ENCODE data around the gene EZR. TPM values are rescaled to one million over a fixed set of nuclear protein-coding genes. Genes with fewer than 3 reads are reported as not detected.
A peak's percentile ranks its signal among the peaks of the same experiment; 100 is the strongest.

Gene EZR
- total and polyA plus RNA-seq, 2 donors (not counting 1 experiment from before 2014, with no cell fraction given): 227 to 945 TPM

DNA sequence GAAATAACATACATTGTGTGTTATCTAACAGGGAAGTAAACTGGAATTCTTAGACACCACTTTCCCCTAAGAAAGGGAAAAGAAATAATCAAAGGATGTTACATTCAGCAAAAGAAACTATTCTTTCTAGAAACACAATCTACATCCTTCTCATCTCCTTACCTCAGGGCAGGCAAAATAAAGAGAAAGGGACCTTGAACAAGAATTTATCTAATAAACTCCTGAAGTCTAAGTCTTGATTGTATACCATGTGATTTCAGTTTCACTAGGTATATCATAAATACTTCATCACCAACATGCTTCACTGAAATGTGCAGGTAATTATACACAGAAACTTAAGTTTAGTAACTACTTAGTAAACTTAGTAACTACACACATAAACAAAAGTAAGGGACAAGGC lies 15.0 kb downstream of the EZR start:
- ATAC-seq (ENCODE audit: low read depth): no peak

DNA sequence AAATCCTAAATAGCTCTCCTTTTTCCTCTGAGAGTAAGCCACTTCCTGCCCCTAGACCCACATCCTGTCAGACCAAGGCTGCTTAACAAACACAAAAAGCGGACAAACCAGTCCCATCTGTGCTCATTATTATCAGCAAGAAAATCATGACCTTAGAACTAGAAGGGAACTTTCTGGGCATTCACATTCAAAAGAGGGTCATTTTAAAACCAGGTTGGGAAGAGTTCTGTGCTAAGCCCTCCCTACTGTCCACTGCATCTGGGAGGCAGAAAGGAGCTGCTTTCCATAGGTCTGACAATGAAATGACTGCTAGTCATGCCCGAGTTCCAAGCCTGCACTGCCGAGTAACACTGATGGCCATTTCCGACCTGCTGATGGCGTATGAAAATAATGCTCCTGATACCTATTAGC lies 15.4 kb downstream of the EZR start:
- POLR2A ChIA-PET: interaction anchor here (0.6 to 1.4 kb wide), 5 partner anchors 9 to 136 kb away, joined by 3 to 9 read pairs (median 3); no protein-coding TSS in a partner anchor
- H3K4me1 Mint-ChIP-seq: peaks cover 93% of the 10 kb centered on the region
- H3K9me3 Mint-ChIP-seq (ENCODE audit: insufficient read depth): no peaks in the 10 kb centered on the region
- peaks cover 96% of the 10 kb centered on the region for H3K79me2 ChIP-seq (ENCODE audit: control insufficient read depth, insufficient read depth, low read length)
- H3K4me2 ChIP-seq (replicated peaks; ENCODE audit: low read depth, low read length, poor library complexity, severe bottlenecking): peak overlapping the region; percentile 77
- WGBS (ENCODE audit: insufficient coverage): 0% methylated on average over 3 of the region's 5 CpGs
- H3K36me3 ChIP-seq (replicated peaks in 1 of 2; ENCODE audit: control extremely low read depth in 1 of 2, control insufficient read depth in 1 of 2, extremely low read depth in 1 of 2, insufficient read depth in 2 of 2, low read length in 1 of 2): peaks cover 4 to 37% of the 10 kb centered on the region in 2 experiments
- H3K9me3 ChIP-seq (ENCODE audit: control extremely low read depth in 1 of 3, control insufficient read depth in 2 of 3, insufficient read depth in 1 of 3, low read length in 2 of 3): no peaks in the 10 kb centered on the region
- H3K4me3 Mint-ChIP-seq: peak overlapping the region; percentile 73
- no peaks in the 10 kb centered on the region for H3K27me3 ChIP-seq (replicated peaks in 1 of 4; ENCODE audit: control extremely low read depth in 1 of 4, control insufficient read depth in 3 of 4, insufficient read depth in 4 of 4, low read length in 3 of 4)
- peak overlapping the region; percentile 79 for H3K27ac Mint-ChIP-seq
- CTCF ChIA-PET: interaction anchor here (0.7 to 1.4 kb wide), 11 partner anchors 10 to 331 kb away, joined by 3 to 5 read pairs (median 4); no protein-coding TSS in a partner anchor
- ATAC-seq (ENCODE audit: low read depth) (peak; percentile 50), DNase-seq (peak; percentile 65)
- TF ChIP-seq, protein P1, sequence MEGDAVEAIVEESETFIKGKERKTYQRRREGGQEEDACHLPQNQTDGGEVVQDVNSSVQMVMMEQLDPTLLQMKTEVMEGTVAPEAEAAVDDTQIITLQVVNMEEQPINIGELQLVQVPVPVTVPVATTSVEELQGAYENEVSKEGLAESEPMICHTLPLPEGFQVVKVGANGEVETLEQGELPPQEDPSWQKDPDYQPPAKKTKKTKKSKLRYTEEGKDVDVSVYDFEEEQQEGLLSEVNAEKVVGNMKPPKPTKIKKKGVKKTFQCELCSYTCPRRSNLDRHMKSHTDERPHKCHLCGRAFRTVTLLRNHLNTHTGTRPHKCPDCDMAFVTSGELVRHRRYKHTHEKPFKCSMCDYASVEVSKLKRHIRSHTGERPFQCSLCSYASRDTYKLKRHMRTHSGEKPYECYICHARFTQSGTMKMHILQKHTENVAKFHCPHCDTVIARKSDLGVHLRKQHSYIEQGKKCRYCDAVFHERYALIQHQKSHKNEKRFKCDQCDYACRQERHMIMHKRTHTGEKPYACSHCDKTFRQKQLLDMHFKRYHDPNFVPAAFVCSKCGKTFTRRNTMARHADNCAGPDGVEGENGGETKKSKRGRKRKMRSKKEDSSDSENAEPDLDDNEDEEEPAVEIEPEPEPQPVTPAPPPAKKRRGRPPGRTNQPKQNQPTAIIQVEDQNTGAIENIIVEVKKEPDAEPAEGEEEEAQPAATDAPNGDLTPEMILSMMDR (IDR thresholded peaks at IDR 0.05): no peak
- TF ChIP-seq EZH2 (IDR thresholded peaks at IDR 0.05; ENCODE audit: borderline replicate concordance, insufficient read depth, low read depth, low read length, poor library complexity, severe bottlenecking): no peak
- no peaks in the 10 kb centered on the region for H3K27me3 Mint-ChIP-seq
- H3K27ac ChIP-seq (ENCODE audit: low read length in 2 of 2): peak overlapping the region; percentile 80 to 88
- no peak overlapping the region for H2AFZ ChIP-seq (ENCODE audit: insufficient read depth, low read depth, low read length, poor library complexity, severe bottlenecking)
- peaks cover 95% of the 10 kb centered on the region in 2 donors for H3K4me1 ChIP-seq (ENCODE audit: control insufficient read depth in 2 of 2, insufficient read depth in 2 of 2, low read length in 2 of 2)
- peak overlapping the region; percentile 62 for H3K9ac ChIP-seq (ENCODE audit: low read length)
- H4K20me1 ChIP-seq (ENCODE audit: control insufficient read depth, insufficient read depth, low read length, poor library complexity, severe bottlenecking): peaks cover 57% of the 10 kb centered on the region
- H3K4me3 ChIP-seq (ENCODE audit: control extremely low read depth in 1 of 5, extremely low read depth in 1 of 5, insufficient read depth in 1 of 5, low read depth in 2 of 5, low read length in 4 of 5): peak overlapping the region; percentile 21 to 63 (median 40)
- intact Hi-C loops (cut with micrococcal nuclease): loop anchor here (2.0 to 10.0 kb wide), 2 partner anchors 13 to 301 kb away; no protein-coding TSS in a partner anchor

More for the DNA sequence above, 15.0 kb downstream of the EZR start:
- Histone ChIP-seq H3K4me2 (replicated peaks; ENCODE audit: low read depth, low read length, poor library complexity, severe bottlenecking) (peak overlapping the region; percentile 77), H3K27me3 (replicated peaks in 1 of 4; ENCODE audit: control extremely low read depth in 1 of 4, control insufficient read depth in 3 of 4, insufficient read depth in 4 of 4, low read length in 3 of 4) (no peaks in the 10 kb centered on the region), H3K9ac (ENCODE audit: low read length) (peak overlapping the region; percentile 62), H4K20me1 (ENCODE audit: control insufficient read depth, insufficient read depth, low read length, poor library complexity, severe bottlenecking) (peaks cover 56% of the 10 kb centered on the region), H3K9me3 (ENCODE audit: control extremely low read depth in 1 of 3, control insufficient read depth in 2 of 3, insufficient read depth in 1 of 3, low read length in 2 of 3) (no peaks in the 10 kb centered on the region), H3K4me3 (ENCODE audit: control extremely low read depth in 1 of 5, extremely low read depth in 1 of 5, insufficient read depth in 1 of 5, low read depth in 2 of 5, low read length in 4 of 5) (peak overlapping the region; percentile 21 to 63 (median 40)), H3K27ac (ENCODE audit: low read length in 2 of 2) (peak overlapping the region; percentile 80 to 88), H3K36me3 (replicated peaks in 1 of 2; ENCODE audit: control extremely low read depth in 1 of 2, control insufficient read depth in 1 of 2, extremely low read depth in 1 of 2, insufficient read depth in 2 of 2, low read length in 1 of 2) (peaks cover 4 to 34% of the 10 kb centered on the region in 2 experiments), H3K4me1 (ENCODE audit: control insufficient read depth in 2 of 2, insufficient read depth in 2 of 2, low read length in 2 of 2) (peaks cover 95% of the 10 kb centered on the region in 2 donors), H3K79me2 (ENCODE audit: control insufficient read depth, insufficient read depth, low read length) (peaks cover 96% of the 10 kb centered on the region), H2AFZ (ENCODE audit: insufficient read depth, low read depth, low read length, poor library complexity, severe bottlenecking) (no peak overlapping the region)
- Mint-ChIP-seq H3K9me3 (ENCODE audit: insufficient read depth) (no peaks in the 10 kb centered on the region), H3K4me1 (peaks cover 93% of the 10 kb centered on the region), H3K27me3 (no peaks in the 10 kb centered on the region), H3K4me3 (peak overlapping the region; percentile 73), H3K27ac (peak overlapping the region; percentile 79)
- intact Hi-C loops (cut with micrococcal nuclease): loop anchor here (10.0 kb wide), 1 partner anchor 301 kb away; no protein-coding TSS in a partner anchor
- DNase-seq: no peak
- ChIA-PET POLR2A (interaction anchor here (0.6 to 1.4 kb wide), 5 partner anchors 8 to 135 kb away, joined by 3 to 9 read pairs (median 3); no protein-coding TSS in a partner anchor), CTCF (interaction anchor here (0.7 to 1.4 kb wide), 9 partner anchors 10 to 331 kb away, joined by 3 to 5 read pairs (median 4); no protein-coding TSS in a partner anchor)
- TF ChIP-seq, protein P1 (IDR thresholded peaks at IDR 0.05): no peak
- no peak for TF ChIP-seq EZH2 (IDR thresholded peaks at IDR 0.05; ENCODE audit: borderline replicate concordance, insufficient read depth, low read depth, low read length, poor library complexity, severe bottlenecking)
